Pancreas (tissue), 10 donors: Measurements from ENCODE around the gene CINP. TPM values are rescaled to one million over a fixed set of nuclear protein-coding genes. Genes with fewer than 3 reads are reported as not detected.

Source experiments
- ATAC-seq, 4 donors: fragments of 200-7000 bp; cut with Tn5 transposase; one replicate each; pipeline versions ENCODE4 v1.8.0 to v1.9.1; 2020; ENCODE audit warnings: mild to moderate bottlenecking in 4 of 4, moderate library complexity in 4 of 4
- DNase-seq, 6 donors: peaks; one replicate each; pipeline ENCODE4 v3.0.0-alpha.2; 2020
- FAIRE-seq: peaks from 2 replicates; lab custom pipeline; 2012; peaks lifted over from hg19 to GRCh38; lab: Jason Lieb, UNC
- H3K27ac ChIP-seq, 4 donors: fragments of 200-600 bp; sonication (generic); 1 replicate in 3 of 4; 2 replicates in 1 of 4; pipeline versions ENCODE4 v1.5.0 to v1.8.0; 2020
- H3K27me3 ChIP-seq, 4 donors: fragments of 200-600 bp; one replicate each; pipeline ENCODE4 v1.8.0; 2021
- H3K36me3 ChIP-seq, 3 donors: fragments of 200-600 bp; sonication (generic) in 1 of 3; one replicate each; pipeline versions ENCODE4 v1.5.0 to v1.8.0; 2020 to 2021
- H3K4me1 ChIP-seq, 3 donors: fragments of 200-600 bp; one replicate each; pipeline ENCODE4 v1.8.0; 2021
- H3K4me3 ChIP-seq, 4 donors: fragments of 200-600 bp; sonication (generic) in 2 of 4; one replicate each; pipeline versions ENCODE4 v1.5.0 to v1.8.0; 2020 to 2021
- H3K9me3 ChIP-seq, 4 donors: fragments of 200-600 bp; one replicate each; pipeline ENCODE4 v1.8.0; 2021
- WGBS, 2 donors: extraction: QIAGEN DNeasy Blood & Tissue Kit; methylation state at CpG; one replicate each; pipeline ENCODE4 v1.1.7; 2013; 5-methylcytosine and 5-hydroxymethylcytosine counted together
- intact Hi-C, 3 donors: fragments of 100-400 bp; cut with DNase I; formaldehyde crosslinking; loops; one replicate each; pipeline versions ENCODE4 v1.11.1 to v1.14.2; 2022
- polyA plus RNA-seq, 2 donors: library from polyadenylated mRNA; stranded (reverse); fragments of 200-250 nt; gene quantifications; one replicate each; pipeline ENCODE4 v1.2.3, GENCODE V29; 2013
- total RNA-seq, 6 donors: library from RNA; stranded (reverse); fragmentation: NEBNext Ultra II Directional in 4 of 6; extraction: Animal tissue kit (Norgen Biotek cat#: 25700) in 4 of 6; gene quantifications; one replicate each; pipeline versions ENCODE4 v1.2.1 to v1.2.4, GENCODE V29; 2021 to 2023
- TF ChIP-seq, protein P1 (sequence below), 4 donors: fragments of 200-600 bp; sonication (generic) in 3 of 4; IDR thresholded peaks; one replicate each; pipeline versions ENCODE4 v1.5.0 to v1.8.0; 2021; ENCODE audit warnings: antibody characterized with exemption in 4 of 4
- donor health status: healthy with polysubstance abuse.
- donor health status: DM: no; HTN: no; CAD: no; lungs with moderate emphysema.
- donor health status: DM: no; HTN: no; CAD: no.
- donor health status: control.
- donor health status: control.
- donor health status: Bipolar disorder and iron deficiency.
- donor health status: DM: yes; HTN: yes; CAD: no.
- donor health status: DM: no; HTN: no; CAD: no.
- donor health status: DM: no; HTN: no; CAD: no.
- donor health status: DM: yes; HTN: yes; CAD: no.

CINP gene
- total and polyA plus RNA-seq, 8 donors, result 19.5 to 26.4 (median 24.9) TPM

DNA sequence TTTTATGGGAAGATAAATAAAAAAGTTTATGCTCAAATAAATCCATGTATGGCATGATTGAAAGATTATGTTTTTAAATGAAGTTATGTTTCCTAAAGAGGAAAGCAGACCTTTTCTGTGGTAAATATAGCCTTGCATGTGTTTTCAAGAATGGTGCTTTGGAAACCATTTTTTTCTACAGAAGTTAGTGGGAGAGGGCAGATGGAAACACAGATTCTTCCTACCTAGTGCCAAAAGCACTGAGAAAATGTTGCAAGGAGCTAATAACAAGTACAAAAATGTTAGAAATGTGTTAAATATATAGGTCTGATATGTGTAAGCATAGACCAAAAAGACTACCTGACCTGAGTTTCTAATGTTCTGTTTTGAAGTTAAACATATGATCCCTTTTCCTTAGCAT is 24.4 kb upstream of the CINP start:
- Histone ChIP-seq H3K4me1 (peaks cover 0 to 7% (median 0%) of the 10 kb centered on the region in 3 donors), H3K9me3 (no peaks in the 10 kb centered on the region), H3K27ac (no peak overlapping the region), H3K27me3 (no peaks in the 10 kb centered on the region), H3K36me3 (no peaks in the 10 kb centered on the region), H3K4me3 (no peak overlapping the region)
- TF ChIP-seq, protein P1, sequence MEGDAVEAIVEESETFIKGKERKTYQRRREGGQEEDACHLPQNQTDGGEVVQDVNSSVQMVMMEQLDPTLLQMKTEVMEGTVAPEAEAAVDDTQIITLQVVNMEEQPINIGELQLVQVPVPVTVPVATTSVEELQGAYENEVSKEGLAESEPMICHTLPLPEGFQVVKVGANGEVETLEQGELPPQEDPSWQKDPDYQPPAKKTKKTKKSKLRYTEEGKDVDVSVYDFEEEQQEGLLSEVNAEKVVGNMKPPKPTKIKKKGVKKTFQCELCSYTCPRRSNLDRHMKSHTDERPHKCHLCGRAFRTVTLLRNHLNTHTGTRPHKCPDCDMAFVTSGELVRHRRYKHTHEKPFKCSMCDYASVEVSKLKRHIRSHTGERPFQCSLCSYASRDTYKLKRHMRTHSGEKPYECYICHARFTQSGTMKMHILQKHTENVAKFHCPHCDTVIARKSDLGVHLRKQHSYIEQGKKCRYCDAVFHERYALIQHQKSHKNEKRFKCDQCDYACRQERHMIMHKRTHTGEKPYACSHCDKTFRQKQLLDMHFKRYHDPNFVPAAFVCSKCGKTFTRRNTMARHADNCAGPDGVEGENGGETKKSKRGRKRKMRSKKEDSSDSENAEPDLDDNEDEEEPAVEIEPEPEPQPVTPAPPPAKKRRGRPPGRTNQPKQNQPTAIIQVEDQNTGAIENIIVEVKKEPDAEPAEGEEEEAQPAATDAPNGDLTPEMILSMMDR (IDR thresholded peaks at IDR 0.05), result no peak
- ATAC-seq (no peak), FAIRE-seq (no peak), DNase-seq (no peak)
- intact Hi-C loops, result no loop called here

DNA sequence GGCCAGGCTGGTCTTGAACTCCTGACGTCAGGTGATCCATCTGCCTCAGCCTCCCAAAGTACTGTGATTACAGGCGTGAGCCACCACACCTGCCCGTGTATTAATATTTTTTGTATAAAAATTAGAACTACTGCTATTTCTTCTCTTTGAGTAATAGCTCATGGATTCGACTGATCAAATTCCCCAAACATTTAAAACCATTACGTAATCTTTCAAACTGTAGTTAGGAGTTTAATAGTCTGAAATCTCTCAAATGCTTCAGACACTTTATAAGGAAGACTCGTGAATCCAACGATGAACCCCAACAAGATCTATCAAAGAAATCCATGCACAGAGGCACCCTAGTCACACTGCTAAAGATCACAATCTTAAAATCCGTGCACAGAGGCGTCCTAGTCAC is 16.1 kb upstream of the CINP start:
- no peaks in the 10 kb centered on the region for H3K36me3 ChIP-seq

DNA sequence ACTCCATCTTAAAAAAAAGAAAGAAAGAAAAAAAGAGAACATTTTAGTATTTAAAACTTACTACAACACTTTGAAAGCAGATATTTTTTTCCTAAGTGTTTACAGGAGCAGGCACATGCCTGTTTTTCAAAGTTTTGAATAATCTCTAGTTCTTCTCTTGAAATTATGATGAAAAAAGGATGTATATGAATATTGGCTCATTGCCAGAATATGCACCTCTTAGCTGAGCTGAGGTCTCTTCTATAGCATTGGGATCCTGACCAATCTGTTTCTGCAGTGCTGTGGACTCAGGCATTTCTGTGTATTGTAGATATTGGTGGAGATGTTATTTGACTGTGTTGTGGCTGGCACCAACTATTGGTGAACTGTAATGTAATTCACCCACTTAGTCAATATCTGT is 15.0 kb upstream of the CINP start:
- no peaks in the 10 kb centered on the region for H3K27me3 ChIP-seq
- ATAC-seq, result no peak
- H3K4me1 ChIP-seq, result no peaks in the 10 kb centered on the region
- no peaks in the 10 kb centered on the region for H3K9me3 ChIP-seq
- H3K4me3 ChIP-seq, result no peak overlapping the region
- no peaks in the 10 kb centered on the region for H3K36me3 ChIP-seq
- FAIRE-seq, result no peak
- intact Hi-C loops, result no loop called here
- TF ChIP-seq, protein P1 (IDR thresholded peaks at IDR 0.05), result no peak
- H3K27ac ChIP-seq, result no peak overlapping the region
- no peak for DNase-seq

More for the DNA sequence above, 16.1 kb upstream of the CINP start:
- FAIRE-seq (no peak), DNase-seq (no peak), ATAC-seq (no peak)
- WGBS, 2 donors, result 95 to 98% methylated on average over 9 of the region's 9 CpGs
- H3K9me3 ChIP-seq, result no peaks in the 10 kb centered on the region
- no peaks in the 10 kb centered on the region for H3K27me3 ChIP-seq
- no peak overlapping the region for H3K4me3 ChIP-seq
- H3K4me1 ChIP-seq, result no peaks in the 10 kb centered on the region
- TF ChIP-seq, protein P1 (IDR thresholded peaks at IDR 0.05), result no peak
- no peak overlapping the region for H3K27ac ChIP-seq
- intact Hi-C loops, result no loop called here

- 95 to 98% methylated on average over 5 of the region's 5 CpGs for WGBS, 2 donors
Observed at GRCh38 chr14:102375119-102375518, 12.4 kb upstream of the CINP start.

GRCh38 chr14:102374264-102374663 is 11.6 kb upstream of the CINP start:
- Histone ChIP-seq H3K36me3 (no peaks in the 10 kb centered on the region), H3K9me3 (no peaks in the 10 kb centered on the region), H3K27me3 (no peaks in the 10 kb centered on the region), H3K4me1 (no peaks in the 10 kb centered on the region), H3K4me3 (no peak overlapping the region), H3K27ac (no peak overlapping the region)
- TF ChIP-seq, protein P1 (IDR thresholded peaks at IDR 0.05), result no peak
- intact Hi-C loops, result no loop called here
- ATAC-seq (no peak), FAIRE-seq (no peak), DNase-seq (no peak)
- 78 to 86% methylated on average over 2 of the region's 2 CpGs for WGBS, 2 donors

More at GRCh38 chr14:102375119-102375518, 12.4 kb upstream of the CINP start:
- no peak overlapping the region for H3K27ac ChIP-seq
- DNase-seq (no peak), FAIRE-seq (no peak), ATAC-seq (no peak)
- intact Hi-C loops, result no loop called here
- no peaks in the 10 kb centered on the region for H3K36me3 ChIP-seq
- TF ChIP-seq, protein P1 (IDR thresholded peaks at IDR 0.05), result no peak
- no peak overlapping the region for H3K4me3 ChIP-seq
- no peaks in the 10 kb centered on the region for H3K27me3 ChIP-seq
- H3K9me3 ChIP-seq, result no peaks in the 10 kb centered on the region
- no peaks in the 10 kb centered on the region for H3K4me1 ChIP-seq
